ENCODE data around the gene UGGT2. TPM values are rescaled to one million over a fixed set of nuclear protein-coding genes. Genes with fewer than 3 reads are reported as not detected.

Gene UGGT2
- total and polyA plus RNA-seq, 9 of the 15 experiments (the other 6 are each of a cell fraction or from before 2014, with no cell fraction given) = 3.5 to 24.5 (median 18.3) TPM

- TF ChIP-seq ZNF318 (IDR thresholded peaks at IDR 0.05; ENCODE audit: borderline replicate concordance in 1 of 2, low read depth in 1 of 2) (no peak), HNRNPLL (IDR thresholded peaks at IDR 0.05; ENCODE audit: low read depth, low read length, poor library complexity, severe bottlenecking) (no peak), NR0B1 (IDR thresholded peaks at IDR 0.05; ENCODE audit: partially characterized antibody) (no peak), THRA (IDR thresholded peaks at IDR 0.05) (no peak), ZNF77 (CRISPR knock-in tag; IDR thresholded peaks at IDR 0.05) (no peak), HMG20B (CRISPR knock-in tag; IDR thresholded peaks at IDR 0.05) (no peak), E4F1 (CRISPR knock-in tag; IDR thresholded peaks at IDR 0.05; ENCODE audit: borderline replicate concordance) (no peak), CBFA2T2 (conservative IDR thresholded peaks at IDR 0.05) (no peak), CREB3 (tag; conservative IDR thresholded peaks at IDR 0.05; ENCODE audit: low read depth) (no peak), E2F3 (CRISPR knock-in tag; IDR thresholded peaks at IDR 0.05) (no peak), ETS2 (tag; IDR thresholded peaks at IDR 0.05; ENCODE audit: borderline replicate concordance, poor library complexity, severe bottlenecking) (no peak), ZZZ3 (IDR thresholded peaks at IDR 0.05) (no peak), BRD9 (IDR thresholded peaks at IDR 0.05; ENCODE audit: low read depth, partially characterized antibody) (no peak), ZNF316 (IDR thresholded peaks at IDR 0.05) (peak; percentile 83)
Measured at GRCh38 chr13:95896301-95896700, 156.9 kb downstream of the UGGT2 start (continued).
